Upper lobe of right lung (tissue), 1 donor: Measurements from ENCODE around the gene PIAS4. TPM values are rescaled to one million over a fixed set of nuclear protein-coding genes. Genes with fewer than 3 reads are reported as not detected.
A peak's percentile ranks its signal among the peaks of the same experiment; 100 is the strongest.

Experiments used
- ATAC-seq: fragments of 200-7000 bp; cut with Tn5 transposase; one replicate; pipeline ENCODE4 v1.9.1; 2020; ENCODE audit warnings: mild to moderate bottlenecking, moderate library complexity
- DNase-seq: peaks from one replicate; pipeline ENCODE4 v3.0.0-alpha.2; 2020
- H3K27ac ChIP-seq: fragments of 200-600 bp; one replicate; pipeline ENCODE4 v1.8.0; 2022
- H3K27me3 ChIP-seq: fragments of 200-600 bp; one replicate; pipeline ENCODE4 v1.8.0; 2022; ENCODE audit warnings: mild to moderate bottlenecking
- H3K36me3 ChIP-seq: fragments of 200-600 bp; one replicate; pipeline ENCODE4 v1.8.0; 2022
- H3K4me1 ChIP-seq: fragments of 200-600 bp; one replicate; pipeline ENCODE4 v1.8.0; 2022
- H3K4me3 ChIP-seq: fragments of 200-600 bp; one replicate; pipeline ENCODE4 v1.8.0; 2022; ENCODE audit warnings: mild to moderate bottlenecking
- H3K9me3 ChIP-seq: fragments of 200-600 bp; one replicate; pipeline ENCODE4 v1.8.0; 2022
- CTCF ChIP-seq: fragments of 200-600 bp; IDR thresholded peaks from one replicate; pipeline ENCODE4 v1.8.0; 2022; ENCODE audit warnings: antibody characterized with exemption
- intact Hi-C: fragments of 100-400 bp; cut with DNase I; formaldehyde crosslinking; loops from one replicate; pipeline ENCODE4 v1.11.0; 2022
- total RNA-seq: library from RNA; stranded (reverse); fragmentation: NEBNext Ultra II Directional; extraction: Animal tissue kit (Norgen Biotek cat#: 25700); gene quantifications from one replicate; pipeline ENCODE4 v1.2.1, GENCODE V29; 2021
- donor health status: DM: no; HTN: yes; CAD: no; lungs with severe emphysema.

Gene PIAS4
- total RNA-seq, 1 donor from 2014 or later: 25.4 TPM

- no peak for TF ChIP-seq CTCF
- Histone ChIP-seq H3K27ac (no peak overlapping the region), H3K9me3 (no peaks in the 10 kb centered on the region), H3K36me3 (peaks cover 23% of the 10 kb centered on the region), H3K27me3 (no peaks in the 10 kb centered on the region), H3K4me1 (no peaks in the 10 kb centered on the region), H3K4me3 (no peak overlapping the region)
- DNase-seq: no peak
- intact Hi-C loops: no loop called here
- ATAC-seq: peak; percentile 4
These were observed 28.0 kb downstream of the PIAS4 start for GRCh38 chr19:4035582-4035981.

GRCh38 chr19:4036576-4037300, 29.2 kb downstream of the PIAS4 start:
- no peak overlapping the region for H3K27ac ChIP-seq
- no peaks in the 10 kb centered on the region for H3K27me3 ChIP-seq
- H3K36me3 ChIP-seq: peaks cover 23% of the 10 kb centered on the region
- intact Hi-C loops: no loop called here
- H3K4me3 ChIP-seq: no peak overlapping the region
- DNase-seq: no peak
- no peaks in the 10 kb centered on the region for H3K9me3 ChIP-seq
- ATAC-seq: no peak
- H3K4me1 ChIP-seq: no peaks in the 10 kb centered on the region
- no peak for TF ChIP-seq CTCF

- Histone ChIP-seq H3K4me3 (no peak overlapping the region), H3K27me3 (no peaks in the 10 kb centered on the region), H3K9me3 (no peaks in the 10 kb centered on the region), H3K36me3 (peaks cover 23% of the 10 kb centered on the region), H3K4me1 (peaks cover 4% of the 10 kb centered on the region), H3K27ac (no peak overlapping the region)
- intact Hi-C loops: no loop called here
- peak; percentile 63 for DNase-seq
- ATAC-seq: no peak
- TF ChIP-seq CTCF: no peak
These were observed 29.9 kb downstream of the PIAS4 start for GRCh38 chr19:4037301-4037949.

GRCh38 chr19:4038057-4038456, 30.5 kb downstream of the PIAS4 start:
- no peaks in the 10 kb centered on the region for H3K9me3 ChIP-seq
- H3K27ac ChIP-seq: no peak overlapping the region
- H3K27me3 ChIP-seq: no peaks in the 10 kb centered on the region
- ATAC-seq (no peak), DNase-seq (no peak)
- no peak for TF ChIP-seq CTCF
- H3K36me3 ChIP-seq: peaks cover 23% of the 10 kb centered on the region
- intact Hi-C loops: loop anchor here (2.0 kb wide), 1 partner anchor 69 kb away; no protein-coding TSS in a partner anchor
- H3K4me1 ChIP-seq: peaks cover 10% of the 10 kb centered on the region
- H3K4me3 ChIP-seq: no peak overlapping the region

- H3K9me3 ChIP-seq: no peaks in the 10 kb centered on the region
- intact Hi-C loops: loop anchor here (2.0 kb wide), 1 partner anchor 68 kb away; no protein-coding TSS in a partner anchor
- H3K4me1 ChIP-seq: peaks cover 10% of the 10 kb centered on the region
- no peak for TF ChIP-seq CTCF
- ATAC-seq (no peak), DNase-seq (no peak)
- peaks cover 17% of the 10 kb centered on the region for H3K36me3 ChIP-seq
- no peak overlapping the region for H3K27ac ChIP-seq
- no peaks in the 10 kb centered on the region for H3K27me3 ChIP-seq
- H3K4me3 ChIP-seq: no peak overlapping the region
These were observed 31.3 kb downstream of the PIAS4 start for GRCh38 chr19:4038661-4039423.
